Stimulated activated CD8-positive, alpha-beta memory T cell treated with anti-CD3 and anti-CD28 coated beads, Interleukin-4, amount 100 ng/mL, for 24 hours (primary cell): Measurements from ENCODE around the gene CALCOCO2.
"Not testable (repeated sequence)": the region's sequence is repeated elsewhere in the genome, so short reads cannot be mapped to it uniquely, and the experiment has no call there.

Experiments used
- DNase-seq: peaks from one replicate; pipeline ENCODE4 v3.0.0-alpha.2; 2020; ENCODE audit warnings: low read depth

The CALCOCO2 gene

GRCh38 chr17:48830840-48831548 lies at the start of gene CALCOCO2:
Gene CALCOCO2, plus strand, starts transcription at chr17:48831035. Its CDS starts 10,673 bp downstream, at chr17:48841708.
- DNase-seq, result peak; percentile 82

- no peak for DNase-seq
Observed at GRCh38 chr17:48787828-48788227, 43.0 kb upstream of the CALCOCO2 start.

GRCh38 chr17:48790607-48791127 lies 40.2 kb upstream of the CALCOCO2 start:
- no peak for DNase-seq

GRCh38 chr17:48791128-48792032 lies 39.5 kb upstream of the CALCOCO2 start:
- DNase-seq, result no peak

- no peak for DNase-seq
Observed at GRCh38 chr17:48792033-48792798, 38.6 kb upstream of the CALCOCO2 start.

GRCh38 chr17:48795444-48796162 lies 35.2 kb upstream of the CALCOCO2 start:
- DNase-seq, result no peak

- not testable (repeated sequence) for DNase-seq
Observed at GRCh38 chr17:48796163-48796522, 34.7 kb upstream of the CALCOCO2 start.

GRCh38 chr17:48799069-48799723 lies 31.6 kb upstream of the CALCOCO2 start:
- DNase-seq, result no peak

GRCh38 chr17:48800626-48801217 lies 30.1 kb upstream of the CALCOCO2 start:
- DNase-seq, result no peak

- DNase-seq, result peak; percentile 58
Observed at GRCh38 chr17:48804936-48805411, 25.9 kb upstream of the CALCOCO2 start.

- no peak for DNase-seq
Observed at GRCh38 chr17:48809182-48809581, 21.7 kb upstream of the CALCOCO2 start.

- DNase-seq, result no peak
Observed at GRCh38 chr17:48812001-48812400, 18.8 kb upstream of the CALCOCO2 start.

- DNase-seq, result peak; percentile 39
Observed at GRCh38 chr17:48814504-48814903, 16.3 kb upstream of the CALCOCO2 start.

- DNase-seq, result no peak
Observed at GRCh38 chr17:48815311-48815710, 15.5 kb upstream of the CALCOCO2 start.

- no peak for DNase-seq
Observed at GRCh38 chr17:48816438-48816773, 14.4 kb upstream of the CALCOCO2 start.

GRCh38 chr17:48816774-48817590 lies 13.9 kb upstream of the CALCOCO2 start, which contains the start of gene TTLL6:
Gene TTLL6, minus strand, starts transcription at chr17:48817229. Its CDS starts 157 bp downstream, at chr17:48817072.
- DNase-seq, result peak; percentile 65

- no peak for DNase-seq
Observed at GRCh38 chr17:48818361-48818841, 12.4 kb upstream of the CALCOCO2 start.

- no peak for DNase-seq
Observed at GRCh38 chr17:48819466-48819865, 11.4 kb upstream of the CALCOCO2 start.

- not testable (repeated sequence) for DNase-seq
Observed at GRCh38 chr17:48820936-48821335, 9.9 kb upstream of the CALCOCO2 start.
